Inferior parietal cortex (tissue), 1 donor: Measurements from ENCODE around the gene CFAP74.

Experiments
- DNase-seq: peaks from one replicate; pipeline ENCODE4 v3.0.0-alpha.2; 2016; ENCODE audit errors: extremely low spot score

CFAP74 gene

DNA sequence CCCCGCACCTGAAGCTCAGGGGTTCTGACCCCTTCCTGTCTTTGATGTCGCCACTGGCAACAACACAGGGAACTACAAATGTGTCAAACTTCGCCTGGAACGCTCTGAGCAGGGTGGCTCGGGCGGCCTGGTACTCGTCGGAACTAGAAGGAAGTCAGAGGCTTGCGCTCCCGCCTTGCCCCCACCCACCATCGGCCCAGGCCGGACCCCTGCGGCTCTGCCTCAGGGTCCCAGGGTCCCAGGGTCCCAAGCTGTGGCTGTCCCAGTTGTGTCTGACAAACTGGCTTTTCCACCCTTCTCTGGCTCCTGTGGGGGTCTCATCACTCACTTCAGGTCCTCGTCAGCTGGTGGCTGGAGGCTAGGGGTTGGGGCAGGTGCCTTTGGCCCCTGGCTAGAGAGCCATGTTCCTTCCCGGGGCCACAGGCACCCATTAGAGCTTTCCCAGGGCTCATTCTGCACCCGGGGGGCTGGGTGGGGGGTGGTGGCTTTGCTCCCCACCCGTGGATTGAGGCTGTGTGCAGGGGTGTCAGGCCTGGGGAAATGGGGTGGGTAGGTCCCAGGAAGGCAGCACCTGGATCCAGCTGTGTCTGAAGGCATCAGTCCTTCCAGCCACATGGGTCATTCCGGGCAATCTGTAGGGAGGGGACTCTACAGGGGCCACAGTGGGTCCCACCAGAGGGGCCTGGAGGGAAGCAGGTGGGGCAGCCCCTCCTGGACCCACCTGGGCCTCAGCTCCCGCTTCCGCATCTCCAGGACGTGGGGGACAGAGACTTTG is 76.5 kb downstream of the CFAP74 start:
- DNase-seq, result no peak

DNA sequence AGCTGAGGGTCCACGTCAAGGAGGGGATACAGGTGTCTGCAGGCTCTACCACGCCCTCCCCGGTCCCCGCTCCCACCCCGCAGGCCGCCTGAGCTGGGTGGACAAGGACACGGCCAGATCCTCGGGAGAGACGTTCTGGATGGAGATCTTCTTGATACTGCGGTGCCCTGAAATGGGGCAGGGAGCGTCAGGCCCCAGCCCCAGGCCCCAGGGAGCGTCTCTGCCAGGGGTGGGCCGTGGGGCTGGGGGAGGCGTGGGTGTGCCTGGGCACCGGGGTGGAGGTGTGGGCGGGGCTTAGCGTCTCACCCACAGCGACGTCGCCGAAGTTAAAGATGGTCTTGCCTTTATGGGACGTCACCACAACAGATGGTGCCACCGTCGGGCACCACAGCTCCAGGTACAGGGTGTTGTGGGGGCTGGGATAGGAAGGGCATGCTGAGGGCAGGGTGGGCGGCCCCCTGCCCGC is 77.2 kb downstream of the CFAP74 start:
- no peak for DNase-seq

DNA sequence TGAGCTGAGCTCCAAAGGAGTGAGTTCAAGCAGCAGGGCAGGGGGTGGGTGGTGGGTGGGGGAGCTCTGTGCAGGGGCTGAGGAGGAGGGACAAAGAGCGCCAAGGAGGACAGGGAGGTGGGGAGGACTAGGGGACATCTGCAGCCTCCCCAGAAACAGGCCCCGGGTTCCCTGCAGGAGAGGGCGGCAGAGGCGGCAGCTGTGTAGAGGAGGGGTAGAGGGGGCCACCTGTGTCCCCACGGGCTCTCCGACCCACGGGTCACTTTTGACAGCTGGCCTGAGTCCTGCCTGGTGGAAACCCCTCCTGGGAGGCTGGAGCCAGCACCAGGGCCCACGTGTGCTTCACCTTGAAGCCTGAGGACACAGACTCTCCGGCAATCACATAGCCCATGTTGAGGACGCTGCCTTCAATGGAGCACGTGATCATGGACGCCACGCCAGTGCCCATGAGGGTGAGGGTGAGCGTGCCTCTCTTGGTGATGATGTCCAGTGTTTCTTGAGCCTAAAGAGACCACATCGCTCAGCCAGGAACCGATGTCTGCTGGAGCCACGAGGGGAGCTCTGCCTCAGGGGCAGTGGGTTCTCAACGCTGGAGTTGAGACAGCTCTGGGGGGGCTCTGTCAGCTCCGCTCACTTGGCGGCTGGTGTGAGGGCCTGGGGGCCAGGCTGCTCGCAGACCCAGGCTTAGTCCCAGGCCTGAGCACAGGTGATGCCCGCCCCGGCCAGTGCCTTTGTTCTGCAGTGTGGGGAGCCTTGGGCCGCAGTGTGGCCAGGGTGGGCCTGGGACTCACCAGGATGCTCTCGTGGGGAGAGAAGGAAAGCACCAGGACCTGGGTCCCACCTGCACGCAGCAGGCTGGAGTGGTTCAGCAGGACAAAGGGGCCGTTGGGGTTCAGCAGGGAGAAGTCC is 77.9 kb downstream of the CFAP74 start:
- no peak for DNase-seq

DNA sequence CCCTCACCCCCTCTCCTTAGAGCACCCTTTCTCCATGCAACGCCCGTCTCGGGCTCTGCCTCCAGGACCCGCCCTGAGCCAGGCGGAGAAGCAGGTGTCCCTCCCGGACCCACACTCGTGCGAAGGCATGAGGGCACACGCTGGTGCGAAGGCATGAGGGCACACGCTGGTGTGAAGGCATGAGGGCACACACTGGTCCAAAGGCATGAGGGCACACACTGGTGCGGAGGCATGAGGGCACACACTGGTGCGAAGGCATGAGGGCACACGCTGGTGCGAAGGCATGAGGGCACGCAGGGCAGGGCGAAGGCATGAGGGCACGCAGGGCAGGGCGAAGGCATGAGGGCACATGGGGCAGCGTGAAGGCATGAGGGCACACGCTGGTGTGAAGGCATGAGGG is 78.7 kb downstream of the CFAP74 start:
- DNase-seq, result no peak

DNA sequence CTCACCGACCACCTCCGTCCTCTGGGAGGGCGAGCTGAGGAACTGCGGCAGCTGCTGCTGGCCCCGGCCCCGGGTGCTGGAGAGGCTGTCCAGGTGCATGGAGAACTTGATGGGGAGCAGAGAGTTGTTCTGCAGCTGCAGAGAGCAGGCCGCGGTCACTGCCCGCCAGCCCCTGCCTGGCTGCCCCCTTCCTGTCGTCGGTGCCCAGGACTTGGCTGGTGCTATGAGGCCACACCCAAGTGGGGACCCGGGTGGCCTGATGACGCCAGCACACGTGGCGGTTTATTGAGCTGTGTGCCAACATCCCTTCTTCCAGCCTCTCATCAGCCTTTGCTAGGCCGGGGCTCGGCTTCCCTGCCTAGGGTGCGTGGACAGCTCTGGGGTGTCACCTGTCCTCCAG is 79.2 kb downstream of the CFAP74 start:
- no peak for DNase-seq

DNA sequence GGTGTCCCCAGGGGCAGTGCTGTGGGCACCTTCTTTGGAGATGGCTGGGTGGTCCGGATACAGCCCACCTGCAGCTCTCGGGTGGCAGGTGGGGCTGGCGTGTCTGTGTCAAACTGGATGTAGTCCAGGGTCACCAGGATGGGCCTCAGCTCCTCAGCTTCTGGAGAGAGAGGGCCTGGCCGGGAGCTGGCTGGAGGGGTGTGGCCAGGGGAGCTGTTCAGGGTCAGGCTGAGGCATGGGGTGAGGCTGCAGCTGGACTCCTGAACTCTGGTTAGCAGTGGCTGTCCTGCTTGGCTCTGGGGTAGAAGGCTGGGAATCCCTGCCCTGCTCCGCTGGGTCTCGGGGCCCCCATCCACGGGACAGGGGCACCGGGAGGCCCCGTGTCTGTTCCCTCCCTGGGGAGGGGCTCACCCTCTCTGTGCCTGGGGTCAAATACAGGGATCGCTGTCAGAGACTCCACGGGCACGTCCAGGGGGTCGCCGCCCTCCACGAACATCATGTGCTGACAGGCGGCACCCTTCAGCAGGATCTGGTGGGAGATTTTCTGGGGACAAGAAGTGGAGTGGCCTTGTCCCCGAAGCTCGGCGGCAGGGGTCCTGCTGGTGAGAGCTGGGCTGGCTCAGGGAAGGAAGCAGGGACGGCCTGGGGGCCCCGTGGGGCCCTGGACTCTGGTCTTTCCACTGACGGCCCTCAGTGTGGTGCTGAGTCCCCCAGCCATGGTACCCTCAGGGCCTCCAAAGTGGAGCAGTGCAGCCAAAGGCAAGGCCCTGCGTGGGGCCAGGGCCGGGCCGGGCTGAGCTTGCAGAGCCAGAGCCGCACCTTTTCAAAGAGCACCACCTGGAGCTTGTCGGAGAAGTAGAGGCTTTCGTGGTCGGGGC is 80.4 kb downstream of the CFAP74 start:
- DNase-seq, result no peak

DNA sequence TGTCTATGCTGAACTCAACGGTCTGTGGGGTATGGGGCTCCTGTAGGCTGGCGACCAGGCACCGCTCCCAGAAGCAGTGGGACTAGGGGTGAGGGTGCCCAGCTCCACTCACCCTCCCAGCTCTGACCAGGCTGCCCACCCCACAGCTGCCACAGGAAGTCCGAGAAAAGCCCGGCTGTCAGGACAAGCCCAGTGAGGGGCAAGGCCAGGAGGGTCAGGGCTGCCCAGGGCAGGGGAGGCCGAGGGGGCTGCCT is 81.0 kb downstream of the CFAP74 start:
- no peak for DNase-seq

DNA sequence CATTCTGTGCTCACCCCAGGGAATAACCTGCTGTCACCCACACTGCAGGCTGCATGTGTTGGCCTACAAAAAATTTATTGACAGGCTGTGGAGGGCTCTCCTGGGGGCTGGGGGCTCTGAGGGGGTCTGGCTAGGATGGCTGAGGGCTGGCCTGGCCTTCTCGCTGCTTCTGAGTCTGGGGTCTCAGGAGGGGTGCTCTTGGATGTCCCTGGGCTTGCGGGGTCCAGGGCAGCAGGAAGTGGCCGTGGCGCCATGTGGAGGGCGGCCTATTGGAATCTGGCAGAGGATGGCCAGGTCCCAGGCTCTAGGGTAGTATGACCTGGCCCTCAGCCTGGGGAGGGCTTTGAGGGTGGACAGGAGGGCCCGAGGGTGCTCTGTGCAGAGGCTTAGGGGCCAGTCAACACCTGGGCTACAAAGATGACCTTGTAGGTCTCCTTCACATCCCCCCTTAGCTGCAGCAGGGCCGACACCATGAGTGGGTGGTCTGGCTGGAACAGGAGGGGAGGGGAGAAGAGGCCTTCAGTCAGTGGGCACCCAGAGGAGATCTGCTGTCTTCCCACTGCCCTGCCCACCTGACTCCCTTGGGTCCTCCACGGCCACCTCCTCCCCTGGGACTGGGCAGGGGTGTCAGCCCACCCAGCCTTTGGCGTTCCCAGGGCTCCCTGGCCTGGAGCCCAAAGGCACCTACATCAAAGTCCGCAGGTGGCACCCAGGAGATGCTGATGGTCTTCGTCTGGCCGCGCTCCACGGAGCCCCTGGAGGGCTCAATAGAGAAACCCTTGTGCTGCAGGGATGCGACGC is 81.5 kb downstream of the CFAP74 start:
- DNase-seq, result no peak

DNA sequence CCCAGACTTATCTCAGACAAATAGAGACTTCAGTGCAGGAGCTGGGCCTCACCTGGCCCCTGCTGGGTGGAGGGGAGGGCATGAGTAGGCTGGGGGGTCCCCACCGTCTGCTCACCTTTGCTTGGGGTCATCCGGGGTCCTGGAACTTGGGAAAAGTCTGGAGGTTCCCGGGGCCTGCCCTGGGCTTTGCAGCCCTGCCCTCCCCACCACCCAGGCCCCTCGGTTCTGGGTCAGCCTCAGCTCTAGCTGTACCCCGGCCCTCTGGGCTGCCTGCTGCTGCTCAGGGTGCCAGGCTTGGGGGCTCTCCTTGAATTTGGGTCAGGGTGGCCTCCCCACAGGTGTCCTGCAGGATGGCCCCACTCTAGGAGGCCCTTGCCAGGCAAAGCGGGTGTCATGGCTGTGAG is 82.1 kb downstream of the CFAP74 start:
- no peak for DNase-seq

DNA sequence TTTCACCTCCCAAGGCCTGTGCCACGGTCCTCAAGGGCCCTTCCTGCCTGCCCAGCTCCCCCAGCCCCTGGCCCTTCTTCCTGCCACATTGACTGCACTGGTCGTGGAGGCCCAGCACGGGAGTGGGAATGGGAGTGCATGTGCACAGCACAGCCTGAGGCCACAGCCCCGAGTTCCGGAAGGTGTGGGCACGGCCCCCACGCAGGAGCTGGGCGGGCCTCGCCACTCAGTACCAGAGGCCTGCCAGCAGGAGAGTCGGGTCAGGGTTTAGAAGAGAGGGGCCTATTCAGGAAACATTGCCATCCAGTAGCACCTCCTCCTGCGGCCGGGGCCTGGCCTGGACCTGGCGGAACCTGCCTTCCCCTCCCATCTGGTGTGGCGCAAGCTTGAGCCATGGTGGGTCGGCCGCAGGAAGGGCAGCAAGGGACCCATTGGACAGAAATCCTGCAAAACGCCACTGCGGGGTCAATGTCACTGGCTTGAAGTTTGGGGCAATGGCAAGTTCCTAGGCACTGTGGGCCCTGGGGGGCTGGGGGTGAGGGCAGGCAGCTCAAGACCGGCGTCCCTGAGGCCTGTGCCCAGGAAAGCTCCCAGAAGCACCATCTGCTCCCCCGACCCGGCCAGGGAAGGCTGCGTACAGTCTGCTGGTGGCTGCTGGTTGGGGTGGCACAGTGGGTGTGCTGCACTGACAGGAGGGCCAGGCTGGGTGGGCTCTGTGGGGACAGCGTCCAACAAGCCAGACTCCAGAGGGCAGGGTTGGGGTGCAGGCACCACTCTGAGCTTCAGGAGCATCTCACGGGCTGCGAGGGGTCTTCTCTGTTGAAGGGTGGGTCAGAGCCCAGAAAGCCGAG is 82.8 kb downstream of the CFAP74 start:
- no peak for DNase-seq

DNA sequence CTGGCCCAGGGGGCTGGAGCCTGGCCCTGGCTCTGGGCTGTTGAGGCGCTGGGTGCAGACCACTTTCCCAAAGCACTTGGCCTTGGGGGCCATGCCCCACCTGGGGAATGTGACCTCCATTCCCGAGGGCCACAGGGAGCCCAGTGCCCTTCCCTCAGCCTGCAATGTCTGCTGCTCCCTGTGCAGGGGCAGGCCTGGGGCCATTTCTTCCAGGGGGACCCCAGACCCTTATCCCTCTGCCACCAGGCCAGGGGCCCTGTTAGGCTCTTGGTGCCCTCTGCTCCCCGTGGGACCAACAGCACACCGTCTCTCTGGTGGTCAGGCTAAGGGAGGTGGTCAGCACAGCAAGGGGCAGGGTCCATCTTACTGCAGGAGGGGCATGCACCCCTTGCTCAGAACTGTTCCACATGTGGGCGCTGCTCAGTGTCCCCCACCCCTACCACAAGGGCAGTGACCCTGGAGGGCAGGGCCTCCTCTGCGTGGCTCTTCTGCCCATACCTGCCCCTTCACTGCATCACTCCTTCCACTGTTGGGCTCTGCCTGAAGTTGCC is 83.5 kb downstream of the CFAP74 start:
- DNase-seq, result no peak

DNA sequence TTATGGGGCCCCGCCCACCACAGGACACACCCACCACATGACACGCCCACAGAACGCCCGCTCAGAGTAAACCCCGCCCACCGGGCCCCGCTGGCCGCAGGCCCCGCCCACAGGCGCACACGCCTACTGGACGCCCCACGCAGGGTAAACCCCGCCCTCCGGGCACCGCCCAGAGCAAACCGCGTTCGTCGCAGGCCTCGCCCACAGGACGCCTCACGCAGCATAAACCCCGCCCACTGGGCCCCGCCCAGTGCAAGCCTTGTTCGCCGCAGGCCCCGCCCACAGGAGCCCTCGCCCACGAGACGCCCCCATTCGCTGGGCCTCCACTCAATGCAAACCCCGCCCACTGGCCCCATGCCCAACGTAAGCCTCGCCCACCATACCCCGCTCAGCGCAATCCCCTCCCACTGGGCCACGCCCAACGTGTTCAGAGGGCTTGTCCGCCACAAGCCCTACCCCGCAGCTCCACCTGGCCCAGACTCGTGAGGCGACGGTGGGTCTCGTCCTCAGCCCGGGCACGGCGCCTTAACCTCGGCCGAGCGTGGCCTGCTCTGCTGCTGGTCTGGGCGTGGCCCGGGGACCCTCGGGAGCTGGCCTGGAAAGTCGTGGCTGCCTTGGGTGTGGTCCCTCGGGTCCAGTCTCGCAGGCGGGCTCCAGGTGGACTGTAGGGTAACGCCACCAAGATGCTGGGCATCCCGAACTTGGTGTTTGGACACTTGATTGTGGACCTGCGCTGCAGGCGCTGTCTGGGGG is 84.1 kb downstream of the CFAP74 start:
- peak; percentile 90 for DNase-seq

DNA sequence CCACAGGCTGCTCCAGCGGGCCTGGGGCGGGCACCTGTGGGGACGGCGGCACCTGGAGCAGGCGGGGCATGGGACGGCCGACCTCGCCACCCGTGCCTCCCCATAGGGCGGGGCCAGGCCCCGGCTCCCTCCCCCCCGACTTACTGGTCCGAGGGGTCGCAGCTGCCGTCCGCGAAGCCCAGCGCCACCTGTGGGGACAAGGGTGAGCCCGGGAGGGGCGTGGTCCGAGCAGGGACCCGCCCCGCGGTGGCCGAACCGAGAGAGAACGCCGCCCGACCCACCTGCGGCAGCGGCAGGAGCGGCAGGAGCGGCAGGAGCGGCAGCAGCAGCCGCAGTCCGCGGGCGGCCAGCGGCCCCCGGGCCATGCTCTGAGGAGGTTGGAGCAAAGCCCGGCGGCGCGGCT is 84.7 kb downstream of the CFAP74 start, which contains the start of gene TMEM52:
Gene TMEM52 (minus strand): TSS at position 379 of the 403 bp plus-strand sequence. CDS start 14 bp downstream, at position 365.
- no peak for DNase-seq

DNA sequence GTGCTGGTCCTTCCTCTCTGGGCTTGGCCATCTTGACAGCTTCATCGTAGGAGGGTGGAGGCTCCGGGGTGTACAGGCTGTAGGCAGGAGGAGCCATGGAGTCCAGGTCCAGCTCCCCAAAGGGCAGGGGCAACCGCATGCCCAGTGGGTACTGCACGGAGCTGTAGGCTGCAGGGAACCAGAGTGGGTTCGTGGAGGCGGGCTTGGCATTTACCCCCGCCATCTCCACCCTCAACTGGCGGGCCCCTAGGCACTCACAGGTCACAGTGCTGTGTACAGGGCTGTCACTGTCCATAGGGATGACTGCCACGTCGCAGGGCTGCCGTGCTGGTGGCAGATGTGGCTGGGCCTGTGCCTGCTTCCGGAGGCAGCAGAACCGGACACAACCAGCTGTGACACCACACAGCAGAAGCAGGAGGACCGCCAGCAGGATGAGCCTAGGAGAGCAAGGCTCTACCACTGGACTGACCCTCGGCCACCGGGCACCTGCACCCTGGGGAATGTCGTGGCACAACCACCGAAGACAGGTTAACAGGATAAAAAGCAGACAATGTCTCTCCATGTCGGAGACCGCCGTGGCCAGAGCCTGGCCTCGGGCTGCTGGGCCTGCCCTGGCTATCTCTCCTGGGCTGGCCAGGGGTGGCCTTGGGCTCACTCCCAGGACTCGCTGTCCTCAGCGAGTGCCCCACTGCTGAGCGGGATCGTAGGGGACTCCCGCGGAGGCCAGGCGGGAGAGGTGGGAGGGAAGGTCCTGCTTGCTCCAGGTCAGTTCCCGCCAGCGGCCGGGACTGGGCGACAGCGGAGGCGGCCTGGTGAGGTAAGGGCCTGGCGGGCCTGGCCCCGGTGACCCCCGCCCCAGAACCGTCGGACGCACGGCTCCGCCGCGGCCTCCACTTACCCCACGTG is 85.3 kb downstream of the CFAP74 start:
- DNase-seq, result no peak

DNA sequence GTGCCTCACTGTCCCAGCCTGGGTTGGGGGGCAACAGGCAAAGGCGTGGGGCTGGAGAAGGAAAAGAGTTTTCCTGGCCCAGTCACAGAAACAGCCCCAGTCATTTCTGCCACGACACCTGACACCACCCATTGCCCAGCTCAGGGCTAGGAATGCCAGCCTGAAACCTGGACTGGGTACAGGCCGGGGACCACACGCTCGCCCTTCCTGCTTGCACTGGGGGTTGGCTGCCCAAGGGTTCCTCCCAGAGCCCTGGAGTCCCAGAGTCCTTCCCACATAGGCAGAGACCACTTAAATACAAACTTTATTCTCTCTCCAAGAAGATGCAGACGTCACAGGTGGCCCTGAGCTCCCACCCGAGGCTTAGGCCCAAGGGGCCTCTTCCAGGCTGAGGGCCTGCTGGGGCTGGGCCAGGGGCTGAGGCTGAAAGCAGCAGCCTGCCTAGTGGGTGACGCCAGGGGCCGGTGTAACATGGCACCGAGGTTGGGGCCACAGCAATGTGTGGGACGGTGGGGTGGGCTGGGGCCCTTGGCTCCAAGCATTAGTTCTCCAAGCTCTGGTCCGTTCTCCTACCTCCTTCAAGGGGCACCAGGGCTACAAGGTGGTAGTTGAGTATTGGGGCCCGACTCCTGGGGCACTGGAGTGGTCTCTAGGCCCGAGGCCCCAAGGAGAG is 86.1 kb downstream of the CFAP74 start:
- DNase-seq, result no peak

DNA sequence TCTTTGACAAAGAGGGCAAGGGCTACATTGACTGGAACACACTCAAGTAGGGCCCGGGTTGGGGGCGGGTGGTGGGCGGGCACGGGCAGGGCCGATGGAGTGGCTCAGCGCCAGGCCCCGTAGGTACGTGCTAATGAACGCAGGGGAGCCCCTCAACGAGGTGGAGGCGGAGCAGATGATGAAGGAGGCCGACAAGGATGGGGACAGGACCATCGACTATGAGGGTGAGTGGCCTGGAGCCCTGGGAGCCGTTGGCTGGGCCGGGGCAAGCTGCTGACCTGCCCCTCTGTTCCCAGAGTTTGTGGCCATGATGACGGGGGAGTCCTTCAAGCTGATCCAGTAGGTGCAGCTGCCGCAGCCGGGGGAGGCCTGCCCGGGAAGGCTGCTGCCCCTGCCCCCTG is 86.7 kb downstream of the CFAP74 start:
- DNase-seq, result no peak
